IMR-90 (cell line): ENCODE measurements around the gene TAGLN. TPM values are rescaled to one million over a fixed set of nuclear protein-coding genes. Genes with fewer than 3 reads are reported as not detected.

ENCODE experiments used
- ATAC-seq: fragments of 200-7000 bp; cut with Tn5 transposase; 2 replicates; pipeline ENCODE4 v1.9.1; 2020; ENCODE audit warnings: low read depth, mild to moderate bottlenecking, moderate library complexity
- BruUV-seq: library from RNA; stranded (reverse); fragments of 400-500 nt; replicated peaks from 2 replicates; lab custom pipeline; 2021; lab: Mats Ljungman, UMichigan
- CTCF ChIA-PET: fragments of 300-600 bp; formaldehyde crosslinking; extraction: SDS; loops from one replicate; lab custom pipeline; 2021; ENCODE audit warnings: antibody characterized with exemption; lab: Yijun Ruan, JAX
- POLR2A ChIA-PET: fragments of 300-600 bp; sonication (Branson Sonifier 250); formaldehyde crosslinking; loops from one replicate; lab custom pipeline; 2022; ENCODE audit warnings: antibody characterized with exemption; ENCODE audit not compliant: unreplicated experiment; lab: Charles Lee
- DNase-seq: peaks from one replicate; pipeline ENCODE4 v3.0.0; 2013
- H2AFZ ChIP-seq: replicated peaks from 2 replicates; pipeline ENCODE3; 2013; ENCODE audit warnings: low read length, mild to moderate bottlenecking; ENCODE audit not compliant: poor library complexity
- H2AK5ac ChIP-seq: 2 replicates; pipeline ENCODE4 v1.6.1; 2013; ENCODE audit warnings: low read depth, low read length, inconsistent platforms
- H2AK9ac ChIP-seq: replicated peaks from 2 replicates; pipeline ENCODE3; 2013; ENCODE audit warnings: mild to moderate bottlenecking, low read depth, low read length, moderate library complexity; ENCODE audit not compliant: poor library complexity
- H2BK120ac ChIP-seq: 2 replicates; pipeline ENCODE4 v1.6.1; 2013; ENCODE audit warnings: low read depth, low read length, inconsistent platforms
- H2BK15ac ChIP-seq: 3 replicates; pipeline ENCODE4 v1.6.1; 2013; ENCODE audit warnings: low read depth, low read length, inconsistent platforms
- H2BK20ac ChIP-seq: 2 replicates; pipeline ENCODE4 v1.6.1; 2013; ENCODE audit warnings: low read depth, mild to moderate bottlenecking, inconsistent platforms, low read length, moderate library complexity
- H2BK5ac ChIP-seq: 2 replicates; pipeline ENCODE4 v1.6.1; 2013; ENCODE audit warnings: mild to moderate bottlenecking, low read depth, low read length, inconsistent platforms; ENCODE audit not compliant: poor library complexity, severe bottlenecking
- H3K14ac ChIP-seq: replicated peaks from 2 replicates; pipeline ENCODE4 v1.6.1; 2013; ENCODE audit warnings: low read depth, low read length, inconsistent platforms
- H3K18ac ChIP-seq: 2 replicates; pipeline ENCODE4 v1.6.1; 2013; ENCODE audit warnings: low read depth, low read length, control low read depth
- H3K23ac ChIP-seq: 2 replicates; pipeline ENCODE4 v1.6.1; 2013; ENCODE audit warnings: low read depth, low read length, inconsistent platforms
- H3K27ac ChIP-seq: 2 replicates; pipeline ENCODE4 v1.5.1; 2013; ENCODE audit warnings: mild to moderate bottlenecking, control low read depth, low read length; ENCODE audit not compliant: insufficient read depth
- H3K27me3 ChIP-seq: 2 replicates; pipeline ENCODE4 v1.6.1; 2013; ENCODE audit warnings: low read length; ENCODE audit not compliant: control insufficient read depth, insufficient read depth
- H3K36me3 ChIP-seq: 2 replicates; pipeline ENCODE4 v1.6.1; 2013; ENCODE audit warnings: low read length, mixed read lengths; ENCODE audit not compliant: control insufficient read depth, insufficient read depth
- H3K4ac ChIP-seq: 2 replicates; pipeline ENCODE4 v1.6.1; 2013; ENCODE audit warnings: low read depth, low read length, inconsistent platforms
- H3K4me1 ChIP-seq: 2 replicates; pipeline ENCODE4 v1.6.1; 2013; ENCODE audit warnings: low read length, mixed read lengths; ENCODE audit not compliant: control insufficient read depth, insufficient read depth
- H3K4me2 ChIP-seq: 2 replicates; pipeline ENCODE4 v1.6.1; 2013; ENCODE audit warnings: low read depth, mild to moderate bottlenecking, control low read depth, low read length, moderate library complexity
- H3K4me3 ChIP-seq: 2 replicates; pipeline ENCODE4 v1.5.1; 2013; ENCODE audit warnings: low read depth, mild to moderate bottlenecking, control low read depth, low read length, moderate library complexity; ENCODE audit not compliant: insufficient read depth
- H3K56ac ChIP-seq: 2 replicates; pipeline ENCODE4 v1.6.1; 2013; ENCODE audit warnings: low read length, inconsistent platforms; ENCODE audit not compliant: insufficient read depth; ENCODE audit errors: extremely low read depth
- H3K79me1 ChIP-seq, 2 experiments: 2 replicates each; pipeline ENCODE4 v1.6.1; 2013; ENCODE audit warnings: low read length in 2 of 2, inconsistent platforms in 1 of 2, low read depth in 1 of 2
- H3K9ac ChIP-seq: 2 replicates; pipeline ENCODE4 v1.6.1; 2013; ENCODE audit warnings: low read depth, low read length, control low read depth
- H3K9me1 ChIP-seq: 2 replicates; pipeline ENCODE4 v1.6.1; 2013; ENCODE audit warnings: low read length, inconsistent platforms; ENCODE audit not compliant: insufficient read depth
- H3K9me3 ChIP-seq: 2 replicates; pipeline ENCODE4 v1.6.1; 2013; ENCODE audit warnings: low read length; ENCODE audit not compliant: control insufficient read depth, insufficient read depth
- H4K20me1 ChIP-seq: 2 replicates; pipeline ENCODE4 v1.6.1; 2013; ENCODE audit warnings: low read length, inconsistent platforms; ENCODE audit not compliant: insufficient read depth
- H4K5ac ChIP-seq: 2 replicates; pipeline ENCODE4 v1.6.1; 2013; ENCODE audit warnings: mild to moderate bottlenecking, low read depth, low read length, control low read depth
- H4K8ac ChIP-seq, 2 experiments: 2 replicates each; pipeline ENCODE4 v1.6.1; 2013; ENCODE audit warnings: low read depth in 2 of 2, low read length in 2 of 2, control low read depth in 1 of 2, inconsistent platforms in 1 of 2
- H4K91ac ChIP-seq: 2 replicates; pipeline ENCODE4 v1.6.1; 2013; ENCODE audit warnings: low read depth, low read length, inconsistent platforms; ENCODE audit not compliant: insufficient read depth
- MAZ ChIP-seq: IDR thresholded peaks from 2 replicates; pipeline ENCODE4 v1.6.1; 2012; ENCODE audit warnings: low read depth, mild to moderate bottlenecking, low read length, improper control_type of control experiment, moderate library complexity, borderline replicate concordance
- SMC3 ChIP-seq: fragments of 150-350 bp; IDR thresholded peaks from 2 replicates; pipeline ENCODE4 v1.6.1; 2016; ENCODE audit warnings: low read depth, mild to moderate bottlenecking, antibody characterized with exemption, low read length, moderate library complexity
- WGBS, 2 experiments: methylation state at CpG; one replicate each; pipeline versions ENCODE4 v1.1.5 to v1.1.7; 2013; ENCODE audit warnings: missing lambda C conversion rate in 2 of 2; ENCODE audit not compliant: insufficient read length in 1 of 2; ENCODE audit errors: extremely low coverage in 2 of 2; 5-methylcytosine and 5-hydroxymethylcytosine counted together
- dilution Hi-C: fragments of 300-500 bp; cut with HindIII; formaldehyde crosslinking; loops from one replicate; pipeline ENCODE4 v1.14.3; 2018; ENCODE audit warnings: low sequenced_read_pairs; ENCODE audit not compliant: unreplicated experiment
- in situ Hi-C: fragments of 300-500 bp; cut with MboI; formaldehyde crosslinking; loops from 3 replicates; pipeline ENCODE4 v1.14.3; 2019; ENCODE audit warnings: low sequenced_read_pairs, inconsistent platforms, mixed read lengths
- intact Hi-C: fragments of 100-400 bp; cut with micrococcal nuclease; formaldehyde crosslinking; loops from 2 replicates; pipeline ENCODE4 v1.10.0; 2022
- polyA plus RNA-seq, 3 experiments: library from polyadenylated mRNA; depleted of rRNA; stranded (reverse); fragments of >200 nt; gene quantifications; 2 replicates each; pipeline ENCODE4 v1.2.3, GENCODE V29; 2012; ENCODE audit warnings: low replicate concordance in 1 of 3
- total RNA-seq: library from RNA; depleted of rRNA; stranded (reverse); fragments of >200 nt; gene quantifications from 2 replicates; pipeline ENCODE4 v1.2.3, GENCODE V29; 2012
- TF ChIP-seq, protein P1 (sequence below): fragments of 150-350 bp; IDR thresholded peaks from 2 replicates; pipeline ENCODE4 v1.6.1; 2017; ENCODE audit warnings: mild to moderate bottlenecking, antibody characterized with exemption, low read length, low read depth

The TAGLN gene
- total and polyA plus RNA-seq, 2 of the 4 experiments (the other 2 are of a cell fraction): 2,558 to 3,760 TPM

DNA sequence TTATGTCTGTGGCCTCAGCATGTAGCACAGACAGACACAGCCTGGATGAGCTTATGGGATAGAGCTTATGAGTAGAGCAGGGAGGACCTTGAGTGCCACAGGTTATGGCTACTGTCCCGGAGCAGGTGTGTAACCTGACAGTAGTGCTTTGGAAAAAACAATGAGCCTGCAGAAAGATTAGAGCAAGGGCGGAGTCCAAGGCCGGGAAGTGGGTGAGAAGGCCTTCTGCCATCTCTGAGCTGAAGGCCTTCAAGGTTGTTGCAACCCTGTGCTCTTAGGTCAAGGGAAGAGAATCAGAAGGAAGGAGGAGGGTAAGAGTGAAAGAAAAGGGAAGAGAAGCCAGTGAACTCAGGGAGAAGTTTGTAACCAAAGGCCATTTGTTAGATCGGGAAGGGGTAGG lies 3.9 kb upstream of the TAGLN start:
- no peak overlapping the region for H3K27ac ChIP-seq
- H3K79me1 ChIP-seq: peaks cover 10 to 22% of the 10 kb centered on the region in 2 experiments; a peak in 3 of 4 replicates
- no peak overlapping the region for H2AFZ ChIP-seq
- POLR2A ChIA-PET: interaction anchor here (1.1 kb wide), 1 partner anchor 16 kb away, joined by 4 read pairs; no protein-coding TSS in a partner anchor
- H2BK120ac ChIP-seq: no peak overlapping the region
- 86% methylated on average over 3 of the region's 4 CpGs; no CpG with 5 or more reads in 1 of the 2 experiments for WGBS, 2 experiments
- BruUV-seq: no TSS peak
- CTCF ChIA-PET: no interaction called here
- H3K9me3 ChIP-seq: no peaks in the 10 kb centered on the region
- H4K8ac ChIP-seq: no peak overlapping the region
- TF ChIP-seq, protein P1, sequence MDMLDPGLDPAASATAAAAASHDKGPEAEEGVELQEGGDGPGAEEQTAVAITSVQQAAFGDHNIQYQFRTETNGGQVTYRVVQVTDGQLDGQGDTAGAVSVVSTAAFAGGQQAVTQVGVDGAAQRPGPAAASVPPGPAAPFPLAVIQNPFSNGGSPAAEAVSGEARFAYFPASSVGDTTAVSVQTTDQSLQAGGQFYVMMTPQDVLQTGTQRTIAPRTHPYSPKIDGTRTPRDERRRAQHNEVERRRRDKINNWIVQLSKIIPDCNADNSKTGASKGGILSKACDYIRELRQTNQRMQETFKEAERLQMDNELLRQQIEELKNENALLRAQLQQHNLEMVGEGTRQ: no peak
- TF ChIP-seq MAZ: no peak
- TF ChIP-seq SMC3: no peak
- in situ Hi-C loops (no loop called here), intact Hi-C loops (no loop called here), dilution Hi-C loops (no loop called here)
- H2BK20ac ChIP-seq: no peak overlapping the region
- H2AK9ac ChIP-seq: no peak overlapping the region
- H3K4me2 ChIP-seq: no peak overlapping the region
- no peak overlapping the region for H3K14ac ChIP-seq
- no peak overlapping the region for H3K23ac ChIP-seq
- no peak overlapping the region for H2BK5ac ChIP-seq
- ATAC-seq (no peak), DNase-seq (no peak)
- H4K91ac ChIP-seq: no peak overlapping the region
- no peak overlapping the region for H4K5ac ChIP-seq
- no peak overlapping the region for H3K56ac ChIP-seq
- no peak overlapping the region for H3K4ac ChIP-seq
- no peaks in the 10 kb centered on the region for H3K27me3 ChIP-seq
- peaks cover 7% of the 10 kb centered on the region; the same call in 1 of the 2 replicates for H4K20me1 ChIP-seq
- H3K9me1 ChIP-seq: peaks cover 13% of the 10 kb centered on the region
- H3K4me1 ChIP-seq: peaks cover 13% of the 10 kb centered on the region
- no peak overlapping the region for H2BK15ac ChIP-seq
- H3K36me3 ChIP-seq: peaks cover 35% of the 10 kb centered on the region
- no peak overlapping the region for H3K4me3 ChIP-seq
- no peak overlapping the region for H2AK5ac ChIP-seq
- H3K18ac ChIP-seq: no peak overlapping the region
- H3K9ac ChIP-seq: no peak overlapping the region
